RWPE2 (cell line): ENCODE measurements around the gene ATRN.

Source experiments
- ATAC-seq: fragments of 200-7000 bp; cut with Tn5 transposase; 3 replicates; pipeline ENCODE4 v1.9.1; 2021; ENCODE audit warnings: low read depth
- DNase-seq: peaks from one replicate; pipeline ENCODE4 v3.0.0-alpha.2; 2020; ENCODE audit warnings: low spot score
- H3K27ac ChIP-seq: fragments of 450-650 bp; 2 replicates; pipeline ENCODE4 v1.5.1; 2017; ENCODE audit warnings: mild to moderate bottlenecking; ENCODE audit not compliant: poor library complexity, severe bottlenecking
- H3K27me3 ChIP-seq: fragments of 250-450 bp; sonication (Bioruptor Pico); 2 replicates; pipeline ENCODE4 v1.5.1; 2021; ENCODE audit warnings: mild to moderate bottlenecking, moderate library complexity; ENCODE audit not compliant: insufficient read depth, poor library complexity, severe bottlenecking
- H3K36me3 ChIP-seq: fragments of 250-450 bp; sonication (Bioruptor Pico); 2 replicates; pipeline ENCODE4 v1.5.1; 2020; ENCODE audit warnings: low read depth, mild to moderate bottlenecking, moderate library complexity
- H3K4me1 ChIP-seq: fragments of 250-450 bp; sonication (Bioruptor Pico); 2 replicates; pipeline ENCODE4 v1.5.1; 2021; ENCODE audit warnings: mild to moderate bottlenecking, moderate library complexity; ENCODE audit not compliant: insufficient read depth, poor library complexity, severe bottlenecking
- H3K4me3 ChIP-seq: fragments of 250-450 bp; sonication (Bioruptor Pico); 2 replicates; pipeline ENCODE4 v1.5.1; 2021; ENCODE audit warnings: mild to moderate bottlenecking, moderate library complexity; ENCODE audit not compliant: severe bottlenecking
- H3K9me3 ChIP-seq: fragments of 250-450 bp; sonication (Bioruptor Pico); 2 replicates; pipeline ENCODE4 v1.5.1; 2021; ENCODE audit warnings: mild to moderate bottlenecking, moderate library complexity; ENCODE audit not compliant: severe bottlenecking
- CTCF ChIP-seq: fragments of 450-650 bp; IDR thresholded peaks from one replicate; pipeline ENCODE4 v1.5.1; 2017; ENCODE audit warnings: mild to moderate bottlenecking, moderate library complexity; ENCODE audit not compliant: poor library complexity, severe bottlenecking

Gene ATRN

GRCh38 chr20:3446779-3447178 is 24.0 kb upstream of the ATRN start:
- Histone ChIP-seq H3K9me3 (no peaks in the 10 kb centered on the region), H3K27me3 (no peaks in the 10 kb centered on the region), H3K27ac (no peak overlapping the region), H3K4me3 (no peak overlapping the region), H3K4me1 (peaks cover 4% of the 10 kb centered on the region), H3K36me3 (no peaks in the 10 kb centered on the region)
- no peak for TF ChIP-seq CTCF
- DNase-seq, result no peak
- ATAC-seq, result no peak

- Histone ChIP-seq H3K36me3 (no peaks in the 10 kb centered on the region), H3K4me1 (peaks cover 4% of the 10 kb centered on the region), H3K9me3 (no peaks in the 10 kb centered on the region), H3K27me3 (no peaks in the 10 kb centered on the region), H3K27ac (no peak overlapping the region), H3K4me3 (no peak overlapping the region)
- DNase-seq (no peak), ATAC-seq (no peak)
- no peak for TF ChIP-seq CTCF
These were observed 23.5 kb upstream of the ATRN start for GRCh38 chr20:3447321-3447720.

GRCh38 chr20:3449319-3449718 is 21.5 kb upstream of the ATRN start:
- TF ChIP-seq CTCF, result no peak
- Histone ChIP-seq H3K4me3 (no peak overlapping the region), H3K36me3 (no peaks in the 10 kb centered on the region), H3K27me3 (no peaks in the 10 kb centered on the region), H3K9me3 (no peaks in the 10 kb centered on the region), H3K27ac (no peak overlapping the region), H3K4me1 (no peaks in the 10 kb centered on the region)
- DNase-seq (no peak), ATAC-seq (no peak)

GRCh38 chr20:3452136-3452535 is 18.7 kb upstream of the ATRN start:
- no peak for TF ChIP-seq CTCF
- no peaks in the 10 kb centered on the region for H3K27me3 ChIP-seq
- no peak for DNase-seq

GRCh38 chr20:3452690-3453089 is 18.1 kb upstream of the ATRN start:
- Histone ChIP-seq H3K27ac (no peak overlapping the region), H3K4me1 (no peaks in the 10 kb centered on the region), H3K4me3 (no peak overlapping the region), H3K36me3 (no peaks in the 10 kb centered on the region), H3K9me3 (no peaks in the 10 kb centered on the region), H3K27me3 (no peaks in the 10 kb centered on the region)
- DNase-seq (no peak), ATAC-seq (no peak)
- no peak for TF ChIP-seq CTCF

More at GRCh38 chr20:3452136-3452535, 18.7 kb upstream of the ATRN start:
- H3K36me3 ChIP-seq, result no peaks in the 10 kb centered on the region
- ATAC-seq, result no peak
- no peak overlapping the region for H3K4me3 ChIP-seq
- no peaks in the 10 kb centered on the region for H3K9me3 ChIP-seq
- H3K27ac ChIP-seq, result no peak overlapping the region
- no peaks in the 10 kb centered on the region for H3K4me1 ChIP-seq
